ENCODE data around the gene SLC7A8.

The SLC7A8 gene

GRCh38 chr14:23154964-23155587, 28.4 kb downstream of the SLC7A8 start:
- no peak for DNase-seq (ENCODE audit: low spot score)

- DNase-seq (ENCODE audit: low spot score): no peak
These were observed 29.3 kb downstream of the SLC7A8 start for GRCh38 chr14:23153851-23154796.

GRCh38 chr14:23151342-23151741, 32.1 kb downstream of the SLC7A8 start:
- DNase-seq (ENCODE audit: low spot score): no peak

- DNase-seq (ENCODE audit: low spot score): no peak
These were observed 33.7 kb downstream of the SLC7A8 start for GRCh38 chr14:23149745-23150144.

- DNase-seq (ENCODE audit: low spot score): no peak
These were observed 34.7 kb downstream of the SLC7A8 start for GRCh38 chr14:23148591-23149249.

- DNase-seq (ENCODE audit: low spot score): no peak
These were observed 35.8 kb downstream of the SLC7A8 start for GRCh38 chr14:23147676-23148075.

GRCh38 chr14:23146980-23147379, 36.5 kb downstream of the SLC7A8 start:
- no peak for DNase-seq (ENCODE audit: low spot score)

- no peak for DNase-seq (ENCODE audit: low spot score)
These were observed 37.0 kb downstream of the SLC7A8 start for GRCh38 chr14:23146351-23146910.

GRCh38 chr14:23145794-23146350, 37.6 kb downstream of the SLC7A8 start:
- DNase-seq (ENCODE audit: low spot score): no peak

GRCh38 chr14:23143911-23144310, 39.5 kb downstream of the SLC7A8 start:
- no peak for DNase-seq (ENCODE audit: low spot score)

- DNase-seq (ENCODE audit: low spot score): no peak
These were observed 40.6 kb downstream of the SLC7A8 start for GRCh38 chr14:23142826-23143225.

GRCh38 chr14:23141706-23142444, 41.6 kb downstream of the SLC7A8 start:
- DNase-seq (ENCODE audit: low spot score): no peak

- no peak for DNase-seq (ENCODE audit: low spot score)
These were observed 43.1 kb downstream of the SLC7A8 start for GRCh38 chr14:23140371-23140770.

- DNase-seq (ENCODE audit: low spot score): no peak
These were observed 43.6 kb downstream of the SLC7A8 start for GRCh38 chr14:23139874-23140273.

- no peak for DNase-seq (ENCODE audit: low spot score)
These were observed 45.5 kb downstream of the SLC7A8 start for GRCh38 chr14:23137813-23138535.

- DNase-seq (ENCODE audit: low spot score): no peak
These were observed 46.2 kb downstream of the SLC7A8 start for GRCh38 chr14:23137192-23137812.

- no peak for DNase-seq (ENCODE audit: low spot score)
These were observed 46.8 kb downstream of the SLC7A8 start for GRCh38 chr14:23136566-23137133.

GRCh38 chr14:23132970-23133369, 50.5 kb downstream of the SLC7A8 start:
- DNase-seq (ENCODE audit: low spot score): no peak

GRCh38 chr14:23131482-23131881, 52.0 kb downstream of the SLC7A8 start:
- DNase-seq (ENCODE audit: low spot score): no peak

- DNase-seq (ENCODE audit: low spot score): no peak
These were observed 52.6 kb downstream of the SLC7A8 start for GRCh38 chr14:23130871-23131270.
